HG03175 (cell line): ENCODE measurements around the gene DNMT3A.

Source experiments
- ATAC-seq: cut with Tn5 transposase; IDR thresholded peaks from one replicate; pipeline ENCODE4 v1.9.1; 2021; ENCODE audit warnings: mild to moderate bottlenecking, moderate library complexity; ENCODE audit not compliant: unreplicated experiment

The DNMT3A gene

GRCh38 chr2:25328152-25329085 lies 13.3 kb downstream of the DNMT3A start:
- no peak for ATAC-seq

- no peak for ATAC-seq
Observed at GRCh38 chr2:25326326-25327013, 15.3 kb downstream of the DNMT3A start.

- ATAC-seq, result no peak
Observed at GRCh38 chr2:25324905-25325592, 16.7 kb downstream of the DNMT3A start.

- ATAC-seq, result no peak
Observed at GRCh38 chr2:25324251-25324650, 17.5 kb downstream of the DNMT3A start.

- ATAC-seq, result no peak
Observed at GRCh38 chr2:25323610-25324189, 18.0 kb downstream of the DNMT3A start.

GRCh38 chr2:25323042-25323514 lies 18.6 kb downstream of the DNMT3A start:
- no peak for ATAC-seq

- ATAC-seq, result no peak
Observed at GRCh38 chr2:25322312-25322711, 19.4 kb downstream of the DNMT3A start.

GRCh38 chr2:25320077-25320476 lies 21.6 kb downstream of the DNMT3A start:
- ATAC-seq, result peak; percentile 56

GRCh38 chr2:25316101-25316500 lies 25.6 kb downstream of the DNMT3A start:
- ATAC-seq, result no peak

- ATAC-seq, result no peak
Observed at GRCh38 chr2:25315316-25315680, 26.4 kb downstream of the DNMT3A start.

- peak; percentile 86 for ATAC-seq
Observed at GRCh38 chr2:25314514-25315315, 27.0 kb downstream of the DNMT3A start.

GRCh38 chr2:25313711-25314513 lies 27.8 kb downstream of the DNMT3A start:
- ATAC-seq, result peak; percentile 10

GRCh38 chr2:25312958-25313710 lies 28.6 kb downstream of the DNMT3A start:
- no peak for ATAC-seq

GRCh38 chr2:25311865-25312575 lies 29.7 kb downstream of the DNMT3A start:
- ATAC-seq, result no peak

- ATAC-seq, result no peak
Observed at GRCh38 chr2:25310965-25311864, 30.5 kb downstream of the DNMT3A start.

GRCh38 chr2:25310709-25310964 lies 31.1 kb downstream of the DNMT3A start:
- ATAC-seq, result no peak

- ATAC-seq, result no peak
Observed at GRCh38 chr2:25309402-25309801, 32.3 kb downstream of the DNMT3A start.
